ENCODE results near the gene MLYCD.

Gene MLYCD

GRCh38 chr16:83898463-83899271 lies at the start of gene MLYCD:
TSS of gene MLYCD (plus strand) at chr16:83899115. CDS start at chr16:83899145, 30 bp downstream.
- peak; percentile 89 for DNase-seq

GRCh38 chr16:83849421-83849820 lies 49.5 kb upstream of the MLYCD start:
- no peak for DNase-seq

GRCh38 chr16:83850947-83851346 lies 48.0 kb upstream of the MLYCD start:
- no peak for DNase-seq

GRCh38 chr16:83851473-83851872 lies 47.4 kb upstream of the MLYCD start:
- no peak for DNase-seq

- DNase-seq = no peak
Measured at GRCh38 chr16:83852774-83853173, 46.1 kb upstream of the MLYCD start.

- DNase-seq = no peak
Measured at GRCh38 chr16:83853834-83854233, 45.1 kb upstream of the MLYCD start.

- no peak for DNase-seq
Measured at GRCh38 chr16:83854420-83854819, 44.5 kb upstream of the MLYCD start.

GRCh38 chr16:83856792-83857191 lies 42.1 kb upstream of the MLYCD start:
- no peak for DNase-seq

- no peak for DNase-seq
Measured at GRCh38 chr16:83859265-83859664, 39.6 kb upstream of the MLYCD start.

GRCh38 chr16:83862661-83863060 lies 36.3 kb upstream of the MLYCD start:
- no peak for DNase-seq

GRCh38 chr16:83863682-83864081 lies 35.2 kb upstream of the MLYCD start:
- no peak for DNase-seq

- no peak for DNase-seq
Measured at GRCh38 chr16:83870830-83871229, 28.1 kb upstream of the MLYCD start.

- DNase-seq = peak; percentile 65
Measured at GRCh38 chr16:83878838-83879237, 20.1 kb upstream of the MLYCD start.

- no peak for DNase-seq
Measured at GRCh38 chr16:83882163-83882885, 16.6 kb upstream of the MLYCD start.

- no peak for DNase-seq
Measured at GRCh38 chr16:83886199-83886971, 12.5 kb upstream of the MLYCD start.

- DNase-seq = no peak
Measured at GRCh38 chr16:83887080-83887479, 11.8 kb upstream of the MLYCD start.

- DNase-seq = no peak
Measured at GRCh38 chr16:83887564-83887963, 11.4 kb upstream of the MLYCD start.

- no peak for DNase-seq
Measured at GRCh38 chr16:83888672-83889044, 10.3 kb upstream of the MLYCD start.

GRCh38 chr16:83890359-83890758 lies 8.6 kb upstream of the MLYCD start:
- no peak for DNase-seq

- DNase-seq = no peak
Measured at GRCh38 chr16:83891742-83892141, 7.2 kb upstream of the MLYCD start.

GRCh38 chr16:83895243-83895642 lies 3.7 kb upstream of the MLYCD start:
- DNase-seq = no peak

- DNase-seq = no peak
Measured at GRCh38 chr16:83895942-83896341, 3.0 kb upstream of the MLYCD start.

- peak; percentile 50 for DNase-seq
Measured at GRCh38 chr16:83899272-83899897, 470 bp downstream of the MLYCD start.
